ENCODE results near the gene LIMCH1.
"Not testable (repeated sequence)": the region's sequence is repeated elsewhere in the genome, so short reads cannot be mapped to it uniquely, and the experiment has no call there.

The LIMCH1 gene

GRCh38 chr4:41646862-41647261 is 108.9 kb downstream of the LIMCH1 start:
- no peak for DNase-seq

GRCh38 chr4:41647383-41647782 is 109.4 kb downstream of the LIMCH1 start:
- no peak for DNase-seq

GRCh38 chr4:41651150-41651549 is 113.2 kb downstream of the LIMCH1 start:
- DNase-seq = not testable (repeated sequence)

GRCh38 chr4:41652971-41653370 is 115.0 kb downstream of the LIMCH1 start:
- DNase-seq = no peak

GRCh38 chr4:41653523-41653922 is 115.6 kb downstream of the LIMCH1 start:
- no peak for DNase-seq

- no peak for DNase-seq
Measured at GRCh38 chr4:41655177-41655576, 117.2 kb downstream of the LIMCH1 start.

- no peak for DNase-seq
Measured at GRCh38 chr4:41656106-41656505, 118.1 kb downstream of the LIMCH1 start.

- no peak for DNase-seq
Measured at GRCh38 chr4:41656572-41657520, 118.9 kb downstream of the LIMCH1 start.

GRCh38 chr4:41657561-41657960 is 119.6 kb downstream of the LIMCH1 start:
- no peak for DNase-seq

GRCh38 chr4:41658163-41658562 is 120.2 kb downstream of the LIMCH1 start:
- DNase-seq = no peak

- DNase-seq = no peak
Measured at GRCh38 chr4:41660352-41660751, 122.4 kb downstream of the LIMCH1 start.

GRCh38 chr4:41661442-41662076 is 123.6 kb downstream of the LIMCH1 start:
- DNase-seq = peak; percentile 41 to 61

GRCh38 chr4:41665636-41666207 is 127.8 kb downstream of the LIMCH1 start:
- DNase-seq = no peak

- DNase-seq = no peak
Measured at GRCh38 chr4:41668024-41668423, 130.1 kb downstream of the LIMCH1 start.

- no peak for DNase-seq
Measured at GRCh38 chr4:41670530-41670929, 132.6 kb downstream of the LIMCH1 start.

- DNase-seq = no peak
Measured at GRCh38 chr4:41670982-41671381, 133.0 kb downstream of the LIMCH1 start.

GRCh38 chr4:41678086-41678816 is 140.3 kb downstream of the LIMCH1 start:
- no peak for DNase-seq

GRCh38 chr4:41678951-41679350 is 141.0 kb downstream of the LIMCH1 start:
- DNase-seq = no peak

GRCh38 chr4:41679991-41680390 is 142.0 kb downstream of the LIMCH1 start:
- no peak for DNase-seq

GRCh38 chr4:41681054-41681453 is 143.1 kb downstream of the LIMCH1 start:
- DNase-seq = no peak

GRCh38 chr4:41683326-41683725 is 145.4 kb downstream of the LIMCH1 start:
- DNase-seq = no peak

- no peak for DNase-seq
Measured at GRCh38 chr4:41686893-41687292, 148.9 kb downstream of the LIMCH1 start.

GRCh38 chr4:41687971-41688370 is 150.0 kb downstream of the LIMCH1 start:
- DNase-seq = no peak
